Non-pigmented ciliary epithelial cell (primary cell): ENCODE results near the gene PDE4D.
A peak's percentile ranks its signal among the peaks of the same experiment; 100 is the strongest.

Experiments used
- DNase-seq: peaks from one replicate; pipeline ENCODE4 v3.0.0-alpha.2; 2010; ENCODE audit warnings: low read depth

PDE4D gene

GRCh38 chr5:59287361-59287760 is 606.2 kb downstream of the PDE4D start:
- no peak for DNase-seq

GRCh38 chr5:59286510-59286909 is 607.0 kb downstream of the PDE4D start:
- DNase-seq: no peak

GRCh38 chr5:59285300-59286016 is 608.1 kb downstream of the PDE4D start:
- no peak for DNase-seq

GRCh38 chr5:59282726-59283125 is 610.8 kb downstream of the PDE4D start:
- DNase-seq: no peak

GRCh38 chr5:59279979-59280378 is 613.5 kb downstream of the PDE4D start:
- DNase-seq: no peak

GRCh38 chr5:59276917-59277372 is 616.6 kb downstream of the PDE4D start:
- DNase-seq: no peak

GRCh38 chr5:59276325-59276675 is 617.2 kb downstream of the PDE4D start:
- DNase-seq: no peak

GRCh38 chr5:59275510-59276324 is 617.8 kb downstream of the PDE4D start:
- DNase-seq: peak; percentile 26

GRCh38 chr5:59275170-59275509 is 618.4 kb downstream of the PDE4D start:
- DNase-seq: no peak

- DNase-seq: no peak
Observed at GRCh38 chr5:59274106-59274636, 619.4 kb downstream of the PDE4D start.

- no peak for DNase-seq
Observed at GRCh38 chr5:59272809-59273427, 620.6 kb downstream of the PDE4D start.

- no peak for DNase-seq
Observed at GRCh38 chr5:59268756-59269415, 624.6 kb downstream of the PDE4D start.

GRCh38 chr5:59267033-59267432 is 626.5 kb downstream of the PDE4D start:
- no peak for DNase-seq

GRCh38 chr5:59266410-59266809 is 627.1 kb downstream of the PDE4D start:
- DNase-seq: no peak

- DNase-seq: no peak
Observed at GRCh38 chr5:59264639-59265245, 628.8 kb downstream of the PDE4D start.

GRCh38 chr5:59264013-59264412 is 629.5 kb downstream of the PDE4D start:
- DNase-seq: no peak

- no peak for DNase-seq
Observed at GRCh38 chr5:59261969-59262368, 631.6 kb downstream of the PDE4D start.

- no peak for DNase-seq
Observed at GRCh38 chr5:59260973-59261372, 632.6 kb downstream of the PDE4D start.

GRCh38 chr5:59260200-59260599 is 633.3 kb downstream of the PDE4D start:
- no peak for DNase-seq

- DNase-seq: no peak
Observed at GRCh38 chr5:59259237-59259636, 634.3 kb downstream of the PDE4D start.

GRCh38 chr5:59257488-59258400 is 635.8 kb downstream of the PDE4D start:
- no peak for DNase-seq
